ENCODE data around the gene EIF4E2. TPM values are rescaled to one million over a fixed set of nuclear protein-coding genes. Genes with fewer than 3 reads are reported as not detected.

Gene EIF4E2
- total and polyA plus RNA-seq, 2 of the 4 experiments (the other 2 are of a cell fraction) = 52.1 to 105 TPM

- Histone ChIP-seq H2AFZ (replicated peaks; ENCODE audit: low read length, poor library complexity) (peak overlapping the region; percentile 74), H3K4me3 (ENCODE audit: insufficient read depth, low read depth, low read length) (no peak overlapping the region), H2BK120ac (ENCODE audit: low read depth, low read length) (no peak overlapping the region; the same call in 1 of the 2 replicates), H3K14ac (replicated peaks; ENCODE audit: low read depth, low read length) (no peak overlapping the region), H3K79me1 (ENCODE audit: low read depth in 1 of 2, low read length in 2 of 2) (no peaks in the 10 kb centered on the region), H3K18ac (ENCODE audit: low read depth, low read length) (no peak overlapping the region), H3K4ac (ENCODE audit: low read depth, low read length) (peak overlapping the region; percentile 38; the same call in 1 of the 2 replicates), H4K20me1 (ENCODE audit: insufficient read depth, low read length) (no peaks in the 10 kb centered on the region), H2BK20ac (ENCODE audit: low read depth, low read length) (no peak overlapping the region), H2AK9ac (replicated peaks; ENCODE audit: low read depth, low read length, poor library complexity) (peak overlapping the region; percentile 26), H3K23ac (ENCODE audit: low read depth, low read length) (no peak overlapping the region), H2BK5ac (ENCODE audit: low read depth, low read length, poor library complexity, severe bottlenecking) (no peak overlapping the region), H4K8ac (ENCODE audit: low read depth in 2 of 2, low read length in 2 of 2) (no peak overlapping the region), H3K27ac (ENCODE audit: insufficient read depth, low read length) (no peak overlapping the region), H3K56ac (ENCODE audit: extremely low read depth, insufficient read depth, low read length) (no peak overlapping the region), H4K5ac (ENCODE audit: low read depth, low read length) (no peak overlapping the region), H3K4me1 (ENCODE audit: control insufficient read depth, insufficient read depth, low read length) (peaks cover 3% of the 10 kb centered on the region; the same call in 1 of the 2 replicates), H3K4me2 (ENCODE audit: low read depth, low read length) (no peak overlapping the region), H2AK5ac (ENCODE audit: low read depth, low read length) (no peak overlapping the region), H3K9me1 (ENCODE audit: insufficient read depth, low read length) (peaks cover 4% of the 10 kb centered on the region; the same call in 1 of the 2 replicates), H4K91ac (ENCODE audit: insufficient read depth, low read depth, low read length) (no peak overlapping the region), H3K36me3 (ENCODE audit: control insufficient read depth, insufficient read depth, low read length) (no peaks in the 10 kb centered on the region), H3K27me3 (ENCODE audit: control insufficient read depth, insufficient read depth, low read length) (no peaks in the 10 kb centered on the region), H3K9ac (ENCODE audit: low read depth, low read length) (no peak overlapping the region), H2BK15ac (ENCODE audit: low read depth, low read length) (no peak overlapping the region), H3K9me3 (ENCODE audit: control insufficient read depth, insufficient read depth, low read length) (no peaks in the 10 kb centered on the region)
- POLR2A ChIA-PET (ENCODE audit: unreplicated experiment) = no interaction called here
- intact Hi-C loops (cut with micrococcal nuclease) = no loop called here
- in situ Hi-C loops (cut with MboI; ENCODE audit: low sequenced_read_pairs) = no loop called here
- CTCF ChIA-PET = interaction anchor here (0.9 kb wide), 1 partner anchor 13 kb away, joined by 5 read pairs; no protein-coding TSS in a partner anchor
- dilution Hi-C loops (cut with HindIII; ENCODE audit: low sequenced_read_pairs, unreplicated experiment) = no loop called here
- BruUV-seq (replicated peaks) = no TSS peak
- peak; percentile 54 for DNase-seq
- WGBS, 2 experiments (ENCODE audit: extremely low coverage in 2 of 2, insufficient read length in 1 of 2) = no CpG with 5 or more reads among the region's 9 CpGs
- TF ChIP-seq RFX5 (IDR thresholded peaks at IDR 0.05; ENCODE audit: low read depth, low read length) = no peak
- TF ChIP-seq CEBPB (IDR thresholded peaks at IDR 0.05; ENCODE audit: low read depth, low read length) = no peak
- no peak for TF ChIP-seq RCOR1 (IDR thresholded peaks at IDR 0.05; ENCODE audit: insufficient replicate concordance, low read length)
- no peak for TF ChIP-seq CHD1 (IDR thresholded peaks at IDR 0.05; ENCODE audit: low read depth, low read length)
- TF ChIP-seq FOS (IDR thresholded peaks at IDR 0.05; ENCODE audit: low read depth, low read length) = no peak
- TF ChIP-seq CTCF (conservative IDR thresholded peaks at IDR 0.05; ENCODE audit: low read depth, low read length) = peak; percentile 53
- TF ChIP-seq RAD21 (IDR thresholded peaks at IDR 0.05; ENCODE audit: low read length) = peak; percentile 28; the same call in 1 of the 2 replicates
- peak; percentile 86 for ATAC-seq (ENCODE audit: low read depth)
These were observed 61.2 kb downstream of the EIF4E2 start for GRCh38 chr2:232611559-232612218.

Data from IMR-90 (cell line).